Activated T-helper 17 cell treated with anti-CD3 and anti-CD28 coated beads, Interleukin-2, amount 50 U/mL, for 72 hours (primary cell): ENCODE results near the gene OSBP. TPM values are rescaled to one million over a fixed set of nuclear protein-coding genes. Genes with fewer than 3 reads are reported as not detected.

Experiments
- ATAC-seq: fragments of 150-1000 bp; cut with Tn5 transposase; replicated peaks from 2 replicates; pipeline ENCODE4 v1.10.0; 2021; ENCODE audit warnings: mild to moderate bottlenecking, moderate library complexity
- H3K27ac Mint-ChIP-seq: one replicate; pipeline ENCODE4 v1.8.0; 2022; ENCODE audit warnings: mixed read lengths
- H3K27me3 Mint-ChIP-seq: one replicate; pipeline ENCODE4 v1.8.0; 2022; ENCODE audit warnings: mixed read lengths
- H3K36me3 Mint-ChIP-seq: one replicate; pipeline ENCODE4 v1.8.0; 2022; ENCODE audit warnings: low read depth, mild to moderate bottlenecking, mixed read lengths
- H3K4me1 Mint-ChIP-seq: one replicate; pipeline ENCODE4 v1.8.0; 2022; ENCODE audit warnings: mixed read lengths
- H3K4me3 Mint-ChIP-seq: one replicate; pipeline ENCODE4 v1.8.0; 2022; ENCODE audit warnings: mild to moderate bottlenecking, mixed read lengths
- H3K9me3 Mint-ChIP-seq: one replicate; pipeline ENCODE4 v1.8.0; 2022; ENCODE audit warnings: mixed read lengths
- total RNA-seq, 2 donors: library from RNA; stranded (reverse); gene quantifications; one replicate each; pipeline ENCODE4 v1.2.3, GENCODE V29; 2022

The OSBP gene
- total RNA-seq, 2 donors from 2014 or later: 31.0 to 33.0 TPM

DNA sequence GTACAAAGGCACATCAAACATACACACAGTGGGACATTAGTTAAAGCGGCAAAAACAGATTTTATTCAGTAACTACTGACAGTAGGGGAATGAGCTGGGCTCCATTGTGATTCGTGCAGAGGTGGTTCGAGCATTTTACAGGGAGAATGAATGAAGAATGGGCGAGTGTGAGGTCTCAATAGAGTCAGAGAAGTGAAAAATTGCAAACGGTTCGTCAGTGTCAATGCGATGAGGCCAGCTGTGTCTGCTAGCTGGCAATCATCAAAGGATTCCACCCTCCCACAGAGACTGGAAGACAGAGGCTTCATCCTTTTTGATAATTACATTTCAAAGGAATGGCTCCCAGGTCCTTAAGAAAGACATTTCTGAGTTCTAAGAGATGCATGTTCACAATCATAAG lies 86.9 kb downstream of the OSBP start:
- Mint-ChIP-seq H3K36me3 (no peaks in the 10 kb centered on the region), H3K27me3 (no peaks in the 10 kb centered on the region), H3K9me3 (no peaks in the 10 kb centered on the region), H3K4me1 (no peaks in the 10 kb centered on the region), H3K27ac (no peak overlapping the region), H3K4me3 (no peak overlapping the region)
- ATAC-seq: no peak

Other genes starting within 250 kb of the OSBP start
- gene OR5A2, start 189.4 kb downstream of the OSBP start, total RNA-seq: not detected
- not detected for gene OR5A1, start 179.3 kb downstream of the OSBP start, total RNA-seq
- not detected for gene OR4D6, start 158.8 kb downstream of the OSBP start, total RNA-seq
- gene OR4D10, start 142.5 kb downstream of the OSBP start, total RNA-seq: not detected
- gene OR4D11, start 112.2 kb downstream of the OSBP start, total RNA-seq: not detected
- gene OR4D9, start 104.2 kb downstream of the OSBP start, total RNA-seq: not detected
- 10 to 100 TPM; 57.6 to 81.1 TPM for gene PATL1, start 53.3 kb upstream of the OSBP start, total RNA-seq
- not detected for gene OR10V1, start 98.1 kb upstream of the OSBP start, total RNA-seq
- 10 to 100 TPM in 1 of 2 donors, 1 to 10 TPM in 1; 9.5 to 12.6 TPM for gene STX3, start 139.6 kb upstream of the OSBP start, total RNA-seq
- 10 to 100 TPM; 51.2 to 92.8 TPM for gene MRPL16, start 195.0 kb upstream of the OSBP start, total RNA-seq
- not detected for gene CBLIF, start 229.7 kb upstream of the OSBP start, total RNA-seq